Liver (tissue), 3 donors: ENCODE measurements around the gene SEMA4B.

Experiments used
- GABPA ChIP-seq, 2 donors: IDR thresholded peaks in 1 of 2; conservative IDR thresholded peaks in 1 of 2; 2 replicates each; pipeline ENCODE4 v1.6.1; 2016; ENCODE audit warnings: antibody characterized with exemption in 2 of 2, mild to moderate bottlenecking in 1 of 2, moderate library complexity in 1 of 2
- RAD21 ChIP-seq, 2 donors: IDR thresholded peaks; 2 replicates each; pipeline ENCODE4 v1.6.1; 2016; ENCODE audit warnings: antibody characterized with exemption in 2 of 2, mild to moderate bottlenecking in 2 of 2
- TAF1 ChIP-seq: conservative IDR thresholded peaks from 2 replicates; pipeline ENCODE4 v1.6.1; 2016; ENCODE audit warnings: antibody characterized with exemption, mild to moderate bottlenecking
- TF ChIP-seq, protein P1 (sequence below): fragments of 150-350 bp; IDR thresholded peaks from 2 replicates; pipeline ENCODE4 v1.5.1; 2017; ENCODE audit warnings: improper control_type of control experiment, low read depth, low read length; ENCODE audit not compliant: missing input control
- TF ChIP-seq, protein P2 (sequence below): IDR thresholded peaks from 2 replicates; pipeline ENCODE4 v1.6.1; 2016; ENCODE audit warnings: antibody characterized with exemption
- donor health status: healthy.
- donor health status: healthy.

DNA sequence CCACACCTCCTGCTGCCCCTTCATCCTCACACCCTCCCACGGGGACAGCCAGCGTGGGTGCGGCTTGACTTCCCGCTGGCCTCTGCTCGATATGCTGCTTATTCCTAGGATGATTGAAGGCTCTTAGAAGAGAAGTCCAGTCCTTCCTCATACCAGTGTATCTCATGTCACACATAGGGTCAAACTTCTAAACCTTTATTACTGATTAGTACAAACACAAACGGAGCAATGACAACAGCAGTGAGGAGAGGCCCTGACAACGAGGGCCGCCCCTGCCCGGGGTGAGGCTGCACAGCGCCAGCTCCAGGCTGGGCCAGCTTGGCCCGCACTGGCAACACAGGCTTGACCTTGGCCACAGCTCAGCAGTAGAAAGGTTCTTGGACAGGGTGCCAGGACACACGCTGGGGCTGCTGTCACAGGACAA, 29.0 kb downstream of the SEMA4B start:
- TF ChIP-seq, protein P1, sequence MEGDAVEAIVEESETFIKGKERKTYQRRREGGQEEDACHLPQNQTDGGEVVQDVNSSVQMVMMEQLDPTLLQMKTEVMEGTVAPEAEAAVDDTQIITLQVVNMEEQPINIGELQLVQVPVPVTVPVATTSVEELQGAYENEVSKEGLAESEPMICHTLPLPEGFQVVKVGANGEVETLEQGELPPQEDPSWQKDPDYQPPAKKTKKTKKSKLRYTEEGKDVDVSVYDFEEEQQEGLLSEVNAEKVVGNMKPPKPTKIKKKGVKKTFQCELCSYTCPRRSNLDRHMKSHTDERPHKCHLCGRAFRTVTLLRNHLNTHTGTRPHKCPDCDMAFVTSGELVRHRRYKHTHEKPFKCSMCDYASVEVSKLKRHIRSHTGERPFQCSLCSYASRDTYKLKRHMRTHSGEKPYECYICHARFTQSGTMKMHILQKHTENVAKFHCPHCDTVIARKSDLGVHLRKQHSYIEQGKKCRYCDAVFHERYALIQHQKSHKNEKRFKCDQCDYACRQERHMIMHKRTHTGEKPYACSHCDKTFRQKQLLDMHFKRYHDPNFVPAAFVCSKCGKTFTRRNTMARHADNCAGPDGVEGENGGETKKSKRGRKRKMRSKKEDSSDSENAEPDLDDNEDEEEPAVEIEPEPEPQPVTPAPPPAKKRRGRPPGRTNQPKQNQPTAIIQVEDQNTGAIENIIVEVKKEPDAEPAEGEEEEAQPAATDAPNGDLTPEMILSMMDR: no peak
- no peak for TF ChIP-seq GABPA (IDR thresholded peaks at IDR 0.05 in 1 of 2, conservative IDR thresholded peaks at IDR 0.05 in 1 of 2)
- TF ChIP-seq RAD21 (IDR thresholded peaks at IDR 0.05): peak; percentile 36 to 55
- TF ChIP-seq, protein P2, sequence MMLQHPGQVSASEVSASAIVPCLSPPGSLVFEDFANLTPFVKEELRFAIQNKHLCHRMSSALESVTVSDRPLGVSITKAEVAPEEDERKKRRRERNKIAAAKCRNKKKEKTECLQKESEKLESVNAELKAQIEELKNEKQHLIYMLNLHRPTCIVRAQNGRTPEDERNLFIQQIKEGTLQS: no peak
- TF ChIP-seq TAF1: no peak
